DMS 273 (cell line): ENCODE data around the gene NEDD8.

Experiments used
- DNase-seq: peaks from one replicate; lab custom pipeline; 2025; ENCODE audit not compliant: unreplicated experiment; lab: John Stamatoyannopoulos, UW

The NEDD8 gene

GRCh38 chr14:24232121-24232644 is at the start of gene NEDD8:
Gene NEDD8 (minus strand): TSS chr14:24232367. CDS start chr14:24232267, 100 bp downstream.
- DNase-seq = peak; percentile 97

- DNase-seq = no peak
These were observed 49.5 kb upstream of the NEDD8 start for GRCh38 chr14:24281636-24282035.

- DNase-seq = no peak
These were observed 48.8 kb upstream of the NEDD8 start for GRCh38 chr14:24280797-24281460.

- DNase-seq = peak; percentile 69
These were observed 47.4 kb upstream of the NEDD8 start for GRCh38 chr14:24279301-24280186.

- DNase-seq = no peak
These were observed 46.3 kb upstream of the NEDD8 start for GRCh38 chr14:24278424-24278823.

GRCh38 chr14:24277606-24278321 is 45.6 kb upstream of the NEDD8 start:
- no peak for DNase-seq

- no peak for DNase-seq
These were observed 44.9 kb upstream of the NEDD8 start for GRCh38 chr14:24277071-24277470.

- no peak for DNase-seq
These were observed 42.0 kb upstream of the NEDD8 start for GRCh38 chr14:24274101-24274543.

GRCh38 chr14:24273422-24273998 is 41.3 kb upstream of the NEDD8 start:
- peak; percentile 37 for DNase-seq

- no peak for DNase-seq
These were observed 40.3 kb upstream of the NEDD8 start for GRCh38 chr14:24272467-24272866.

GRCh38 chr14:24271834-24272263 is 39.7 kb upstream of the NEDD8 start:
- no peak for DNase-seq

- peak; percentile 98 for DNase-seq
These were observed 39.1 kb upstream of the NEDD8 start, which contains the start of gene RABGGTA for GRCh38 chr14:24271134-24271833. Gene RABGGTA (minus strand): TSS chr14:24271597. CDS start chr14:24271115, 482 bp downstream.

- DNase-seq = no peak
These were observed 38.5 kb upstream of the NEDD8 start for GRCh38 chr14:24270537-24271133.

- no peak for DNase-seq
These were observed 37.9 kb upstream of the NEDD8 start for GRCh38 chr14:24269910-24270536.

- DNase-seq = no peak
These were observed 37.2 kb upstream of the NEDD8 start for GRCh38 chr14:24269368-24269767.

- no peak for DNase-seq
These were observed 36.1 kb upstream of the NEDD8 start for GRCh38 chr14:24268225-24268624.

GRCh38 chr14:24267516-24267915 is 35.3 kb upstream of the NEDD8 start:
- no peak for DNase-seq

GRCh38 chr14:24266344-24267244 is 34.4 kb upstream of the NEDD8 start:
- DNase-seq = no peak
